Measurements from ENCODE around the gene TMEM179.

The TMEM179 gene

GRCh38 chr14:104545151-104545941 lies 59.2 kb downstream of the TMEM179 start:
- no peak for ATAC-seq
- H3K27me3 Mint-ChIP-seq: peaks cover 48% of the 10 kb centered on the region
- no peak overlapping the region for H3K4me3 Mint-ChIP-seq
- DNase-seq: no peak
- H3K4me1 Mint-ChIP-seq: no peaks in the 10 kb centered on the region
- H3K27ac Mint-ChIP-seq: no peak overlapping the region
- H3K9me3 Mint-ChIP-seq: no peaks in the 10 kb centered on the region

GRCh38 chr14:104544362-104544961 lies 60.1 kb downstream of the TMEM179 start:
- H3K27me3 Mint-ChIP-seq: peaks cover 41% of the 10 kb centered on the region
- H3K4me3 Mint-ChIP-seq: no peak overlapping the region
- no peak for DNase-seq
- no peaks in the 10 kb centered on the region for H3K9me3 Mint-ChIP-seq
- no peaks in the 10 kb centered on the region for H3K4me1 Mint-ChIP-seq
- no peak for ATAC-seq
- H3K27ac Mint-ChIP-seq: no peak overlapping the region

- no peaks in the 10 kb centered on the region for H3K4me1 Mint-ChIP-seq
- DNase-seq (no peak), ATAC-seq (no peak)
- peaks cover 41% of the 10 kb centered on the region for H3K27me3 Mint-ChIP-seq
- H3K4me3 Mint-ChIP-seq: no peak overlapping the region
- no peaks in the 10 kb centered on the region for H3K9me3 Mint-ChIP-seq
- H3K27ac Mint-ChIP-seq: no peak overlapping the region
These were observed 61.4 kb downstream of the TMEM179 start for GRCh38 chr14:104542871-104543830.

GRCh38 chr14:104541905-104542465 lies 62.6 kb downstream of the TMEM179 start:
- Mint-ChIP-seq H3K4me1 (no peaks in the 10 kb centered on the region), H3K27me3 (peaks cover 31% of the 10 kb centered on the region)

More at GRCh38 chr14:104541905-104542465, 62.6 kb downstream of the TMEM179 start:
- ATAC-seq: no peak
- no peaks in the 10 kb centered on the region for H3K9me3 Mint-ChIP-seq
- no peak overlapping the region for H3K4me3 Mint-ChIP-seq
- no peak overlapping the region for H3K27ac Mint-ChIP-seq
- DNase-seq: no peak
